HG03442 (cell line): ENCODE data around the gene PSMD5.
A peak's percentile ranks its signal among the peaks of the same experiment; 100 is the strongest.

ENCODE experiments used
- ATAC-seq: cut with Tn5 transposase; IDR thresholded peaks from one replicate; pipeline ENCODE4 v1.9.1; 2021; ENCODE audit warnings: mild to moderate bottlenecking, moderate library complexity; ENCODE audit not compliant: unreplicated experiment

Gene PSMD5

DNA sequence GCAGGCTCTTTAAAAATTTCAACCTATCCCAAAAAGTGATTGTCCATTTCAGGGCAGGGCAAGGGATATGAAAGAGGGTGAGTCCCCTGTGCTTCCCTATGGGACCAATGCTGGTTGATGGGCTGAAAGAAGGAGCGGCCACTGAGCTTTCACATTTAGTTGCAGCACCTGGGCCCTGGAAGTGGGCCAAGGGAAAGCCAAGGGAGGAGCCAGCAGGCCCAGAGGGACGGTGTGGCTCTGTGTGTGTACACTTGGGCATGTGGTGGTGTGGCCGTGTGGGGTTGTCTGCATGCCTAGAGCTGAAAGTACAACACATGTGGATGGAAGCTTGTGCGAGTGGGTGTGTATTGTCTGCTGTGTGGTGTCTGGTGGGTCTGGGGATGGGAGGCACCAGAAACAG is 14.0 kb upstream of the PSMD5 start:
- no peak for ATAC-seq

DNA sequence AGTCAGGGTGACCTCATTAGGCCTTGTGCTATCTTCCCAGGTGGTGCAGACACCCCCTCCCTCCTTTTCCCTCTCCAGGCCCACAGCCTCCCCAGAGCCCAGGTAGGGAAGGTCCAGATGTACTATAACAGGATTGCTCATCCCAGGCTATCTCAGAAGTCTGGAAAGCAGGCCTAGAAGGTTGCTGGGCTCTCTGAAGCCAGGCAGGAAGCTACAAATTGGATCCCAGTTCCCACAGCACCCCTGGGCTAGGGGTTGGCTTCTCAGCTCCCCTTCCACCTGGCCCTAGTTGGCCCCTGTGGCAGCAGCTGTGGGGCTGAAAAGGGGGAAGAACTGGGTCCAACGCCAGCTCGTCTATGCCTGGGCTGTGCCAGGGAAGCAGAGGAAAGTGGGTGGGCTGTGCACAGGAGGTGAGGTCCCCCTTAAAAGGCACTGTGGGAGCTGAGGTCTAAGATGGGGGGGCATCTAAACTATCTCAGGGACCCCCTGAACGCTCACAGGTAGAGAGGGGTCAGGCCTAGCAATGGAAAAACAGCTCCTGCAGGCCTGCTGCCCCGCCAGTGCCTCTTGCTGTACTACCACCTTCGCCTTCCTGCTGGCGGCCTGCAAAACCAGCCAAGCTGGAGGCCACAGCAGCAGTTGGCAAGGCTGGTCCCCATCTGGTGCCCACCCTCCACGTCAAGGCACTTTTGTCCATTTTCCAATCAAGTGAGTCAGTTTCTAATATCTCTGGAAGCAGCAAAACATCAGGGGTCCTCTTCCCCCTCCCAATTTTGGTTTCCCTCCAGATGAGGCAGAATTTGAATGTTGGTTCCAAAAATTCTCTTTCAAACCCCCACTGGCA is 13.3 kb upstream of the PSMD5 start:
- ATAC-seq = no peak

DNA sequence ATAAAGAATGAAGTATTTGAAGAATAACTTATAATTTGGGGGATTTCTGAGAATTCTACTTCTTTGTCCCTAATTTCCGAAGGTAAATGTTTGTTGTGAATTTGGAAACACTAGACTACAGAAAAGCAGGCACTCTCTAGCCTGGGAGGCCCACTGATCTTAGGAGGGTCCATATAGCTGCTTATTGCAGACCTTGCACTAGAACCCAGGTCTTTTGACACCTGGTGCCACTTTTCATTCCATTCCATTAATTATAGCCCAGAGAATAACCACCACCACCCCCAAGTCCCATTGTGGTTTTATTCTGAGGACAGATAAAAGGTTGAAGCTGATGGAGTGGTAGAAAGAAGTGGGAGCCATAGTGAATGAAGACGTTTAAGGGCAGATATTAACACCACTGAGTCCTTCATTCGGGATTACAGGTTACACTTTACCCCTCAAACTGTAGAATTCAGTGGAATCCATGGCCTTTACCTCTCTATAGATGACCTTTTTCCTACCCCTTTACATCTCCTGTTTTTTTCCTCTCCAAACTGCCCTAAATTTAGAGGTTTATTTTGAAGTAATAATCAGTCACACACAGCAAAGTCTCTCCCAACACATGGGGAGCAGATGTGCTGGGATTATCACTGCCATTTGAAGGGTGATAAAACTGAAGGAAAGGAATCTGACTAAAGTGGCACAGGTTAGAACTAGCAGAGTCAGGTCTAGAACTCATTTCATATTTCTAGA is 12.0 kb upstream of the PSMD5 start:
- no peak for ATAC-seq

DNA sequence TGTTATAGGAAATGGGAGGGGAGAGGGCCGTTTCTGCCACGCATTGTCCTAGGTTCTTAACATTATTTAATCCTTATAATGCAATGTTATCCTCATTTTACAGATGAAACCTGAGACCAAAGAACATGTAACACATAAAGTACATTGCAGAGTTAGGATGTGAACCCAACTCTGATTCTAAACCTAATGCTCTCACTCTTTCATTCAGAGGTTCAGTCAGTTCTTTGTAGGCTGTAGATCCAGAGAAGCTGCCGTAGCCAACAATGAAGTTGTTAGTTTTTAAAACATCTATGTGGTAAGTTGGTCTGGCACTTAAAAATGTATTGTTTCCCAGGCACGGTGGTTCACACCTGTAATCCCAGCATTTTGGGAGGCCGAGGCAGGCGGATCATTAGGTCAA is 10.5 kb upstream of the PSMD5 start:
- ATAC-seq = no peak

DNA sequence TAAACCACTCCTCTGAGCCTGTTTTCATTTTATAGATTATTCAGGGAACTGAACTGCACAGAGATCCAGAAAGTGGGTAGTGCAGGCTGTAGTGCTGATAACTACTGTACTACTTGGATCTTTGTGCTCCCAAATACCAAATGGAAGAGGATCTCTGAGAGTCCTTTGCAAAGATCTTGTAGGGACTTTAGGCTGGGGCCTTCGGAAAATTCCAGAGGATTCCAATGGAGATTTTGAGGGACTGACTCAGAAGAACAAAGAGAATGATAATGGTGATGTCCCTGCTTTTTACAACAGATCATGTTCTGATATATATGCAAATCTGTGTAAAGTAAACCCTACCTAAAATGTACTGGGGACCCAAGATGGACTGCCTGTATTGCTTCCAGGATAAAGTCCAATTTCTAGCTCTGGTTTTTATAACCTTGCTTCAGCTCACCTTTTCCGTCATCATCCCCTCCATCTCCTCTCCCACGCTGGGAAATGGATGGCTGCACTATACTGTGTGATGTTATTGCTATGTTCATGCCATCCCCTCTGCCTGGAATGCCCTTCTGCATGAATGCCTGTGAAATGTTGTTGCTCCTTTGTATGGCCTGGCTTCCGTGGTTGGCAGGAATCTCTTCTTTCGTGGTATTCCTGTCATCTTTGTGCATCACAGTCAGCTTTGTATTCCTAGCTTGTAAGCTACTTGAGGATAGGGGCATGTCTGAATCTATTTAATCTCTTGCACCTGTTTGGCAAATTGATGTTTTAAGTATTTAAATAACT is 9.7 kb upstream of the PSMD5 start:
- no peak for ATAC-seq

DNA sequence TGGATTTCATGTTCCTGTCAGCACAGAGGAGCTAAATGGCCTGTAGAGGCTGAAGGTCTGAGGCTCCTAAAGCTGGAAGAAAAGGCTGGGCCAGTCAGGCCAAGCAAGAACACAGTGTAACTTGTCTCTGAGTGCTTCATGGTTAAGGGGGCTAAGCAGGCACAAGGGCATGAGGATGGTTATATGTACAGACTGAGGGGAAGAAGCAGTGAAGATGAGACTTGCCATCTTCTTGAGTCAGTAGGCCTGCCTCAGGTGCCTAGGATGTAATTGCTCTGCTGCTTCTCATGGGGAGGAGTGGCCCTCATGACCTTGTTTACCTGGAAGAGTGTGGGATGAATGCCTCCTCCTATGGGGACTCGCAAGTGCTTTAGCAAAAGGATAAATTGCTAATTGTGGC is 8.7 kb upstream of the PSMD5 start:
- no peak for ATAC-seq

DNA sequence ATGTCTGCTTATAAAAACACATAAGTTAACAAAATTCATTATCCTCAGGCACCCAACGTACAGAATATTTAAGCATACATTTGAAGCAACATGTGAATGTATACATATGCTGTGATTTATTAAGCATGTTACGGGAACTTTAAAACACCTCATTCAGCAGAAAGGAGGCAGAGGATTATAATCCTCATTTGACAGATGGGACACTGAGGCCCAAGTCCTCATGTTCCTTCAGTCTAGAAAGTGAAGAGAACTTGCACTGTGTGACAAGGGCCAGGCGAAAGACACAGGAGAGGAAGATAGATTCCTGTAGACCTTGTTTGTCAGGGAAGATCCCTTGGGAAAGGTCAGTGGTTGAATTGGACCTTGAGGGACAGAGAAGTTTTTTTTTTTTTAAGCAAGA is 7.6 kb upstream of the PSMD5 start:
- ATAC-seq = no peak

DNA sequence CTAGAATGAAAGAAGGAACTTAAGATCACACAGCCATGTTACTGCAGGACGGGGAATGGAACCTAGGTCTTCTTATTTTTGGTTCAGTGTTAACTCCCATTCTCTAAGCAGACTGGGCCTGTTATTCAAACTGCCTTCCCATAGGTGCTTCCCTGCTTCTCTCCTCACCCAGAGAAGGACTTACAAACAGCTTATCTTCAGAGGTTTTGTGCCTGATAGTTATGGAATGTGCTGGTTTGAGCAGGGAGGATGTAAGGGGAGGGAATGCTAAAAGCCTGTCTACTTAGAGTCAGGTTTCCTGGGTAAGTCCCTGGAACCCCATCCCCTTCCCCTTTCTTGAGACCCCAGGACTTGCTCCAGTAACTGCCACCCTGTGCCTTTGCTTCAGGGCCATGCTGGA is 4.2 kb upstream of the PSMD5 start:
- ATAC-seq = no peak

DNA sequence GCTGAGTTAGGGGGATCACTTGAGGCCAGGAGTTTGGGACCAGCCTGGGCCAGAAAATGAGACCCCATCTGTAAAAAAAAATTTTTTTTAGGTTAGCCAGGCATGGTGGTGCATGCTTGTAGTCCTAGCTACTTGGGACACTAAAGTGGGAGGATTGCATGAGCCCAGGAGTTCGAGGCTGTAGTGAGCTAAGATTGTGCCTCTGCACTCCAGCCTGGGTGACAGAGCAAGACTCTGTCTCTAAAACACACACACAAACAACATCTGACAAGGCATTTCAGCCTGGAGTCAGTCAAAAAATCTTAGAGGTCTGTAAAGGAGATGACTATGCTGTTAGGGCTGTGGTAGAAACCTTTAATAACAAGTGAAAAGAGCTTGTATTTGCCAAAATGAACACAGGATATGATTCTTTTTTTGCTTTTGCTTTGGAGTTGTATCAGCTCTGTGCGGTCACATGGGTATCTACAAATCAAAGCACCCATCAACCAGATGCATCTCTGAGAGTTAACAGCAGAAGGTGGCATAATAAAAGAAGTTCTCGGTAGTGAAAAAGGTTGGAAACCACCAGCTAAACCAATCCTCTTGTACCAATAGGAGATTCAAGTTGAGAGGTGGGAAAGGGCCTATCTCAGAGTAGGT is 3.6 kb upstream of the PSMD5 start:
- ATAC-seq = no peak

DNA sequence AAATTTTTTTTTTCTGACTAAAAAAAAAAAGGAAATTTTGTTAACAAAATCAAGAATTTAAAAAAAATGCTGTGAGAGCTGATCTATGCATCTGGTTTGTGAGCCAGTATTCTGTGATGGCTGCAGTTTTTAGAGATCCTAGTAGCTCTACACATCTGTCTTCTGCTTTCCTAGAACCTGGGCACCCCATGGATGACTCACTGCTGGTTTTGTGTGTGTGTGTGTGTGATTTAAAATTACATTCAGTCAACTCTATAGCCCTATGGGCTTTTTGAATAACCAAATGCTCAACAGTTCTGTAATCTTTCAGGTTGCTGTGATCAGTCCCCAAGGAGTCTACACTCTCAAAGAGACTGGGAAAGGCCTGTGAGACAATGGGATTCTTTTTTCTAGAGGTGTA is 2.5 kb upstream of the PSMD5 start:
- no peak for ATAC-seq

DNA sequence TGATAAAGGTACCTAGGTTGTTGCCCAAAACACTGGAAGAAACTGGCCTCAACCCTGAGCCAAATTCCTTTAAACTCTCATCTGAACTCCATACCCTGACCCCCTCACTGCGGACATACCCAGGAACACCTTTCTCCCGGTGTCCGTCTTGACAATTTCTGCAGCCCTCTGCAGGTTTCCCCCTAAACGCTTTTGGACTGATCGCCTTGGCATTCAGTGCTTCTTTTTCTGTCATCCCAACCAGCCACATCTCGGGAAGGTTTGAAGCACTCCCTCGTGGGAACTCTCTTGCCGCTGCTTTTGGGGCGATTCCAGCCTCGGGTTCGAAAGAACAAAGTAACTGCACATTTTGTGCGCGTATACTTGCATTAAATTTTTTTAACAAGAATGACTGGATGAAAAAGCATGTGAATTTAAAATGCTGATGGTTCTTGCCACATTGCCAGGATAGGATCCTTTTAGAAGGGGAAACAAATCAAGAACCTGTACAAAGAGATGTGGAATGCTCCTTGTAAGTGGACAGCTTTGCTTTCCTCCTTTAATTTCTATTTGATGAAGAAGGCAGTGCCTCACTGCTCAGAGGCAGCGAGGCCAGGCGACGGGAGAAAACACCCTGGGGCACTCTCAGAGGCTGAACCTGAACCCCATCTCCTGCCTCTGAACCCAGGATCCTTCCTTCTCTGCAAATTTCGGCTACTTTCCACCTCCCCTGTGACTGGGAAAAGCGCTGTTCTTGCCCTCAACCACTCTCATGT is 615 bp downstream of the PSMD5 start:
- peak; percentile 3 for ATAC-seq

DNA sequence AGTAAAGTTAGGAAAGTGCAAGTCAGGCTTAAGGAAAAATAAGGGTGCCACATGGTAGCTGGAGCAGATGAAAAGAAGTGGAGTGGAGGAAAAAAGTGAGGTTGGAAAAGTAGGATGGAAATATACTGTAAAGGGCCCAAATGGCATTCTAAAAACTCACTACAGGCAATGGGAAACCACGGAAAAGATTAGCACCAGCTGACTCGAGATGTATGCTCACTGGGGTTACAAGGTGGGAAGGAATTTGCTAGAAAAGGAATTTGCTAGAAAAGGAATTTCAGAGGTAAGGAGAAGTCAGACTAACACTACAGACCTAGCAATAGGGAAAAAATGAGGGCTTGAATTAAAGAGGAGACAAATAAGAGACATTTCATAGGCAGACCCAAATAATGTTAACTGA is 3.6 kb downstream of the PSMD5 start:
- no peak for ATAC-seq

DNA sequence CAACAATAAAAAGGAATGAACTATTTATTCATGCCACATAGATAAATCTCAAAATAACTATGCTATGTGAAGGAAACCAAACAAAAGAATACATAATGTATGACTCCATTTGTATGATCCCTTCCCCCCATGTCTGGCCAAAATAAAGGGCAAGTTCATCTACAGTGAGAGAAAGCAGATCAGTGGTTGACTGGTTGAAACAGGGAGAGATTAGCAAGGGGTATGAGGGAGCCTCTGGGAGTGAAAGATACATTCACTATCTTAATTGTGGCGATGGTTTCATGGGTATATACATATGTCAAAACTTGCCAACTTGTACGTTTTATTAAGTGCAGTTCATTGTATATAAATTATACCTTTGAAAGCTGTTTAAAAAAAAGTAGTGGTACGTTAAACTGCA is 4.8 kb downstream of the PSMD5 start:
- ATAC-seq = no peak

DNA sequence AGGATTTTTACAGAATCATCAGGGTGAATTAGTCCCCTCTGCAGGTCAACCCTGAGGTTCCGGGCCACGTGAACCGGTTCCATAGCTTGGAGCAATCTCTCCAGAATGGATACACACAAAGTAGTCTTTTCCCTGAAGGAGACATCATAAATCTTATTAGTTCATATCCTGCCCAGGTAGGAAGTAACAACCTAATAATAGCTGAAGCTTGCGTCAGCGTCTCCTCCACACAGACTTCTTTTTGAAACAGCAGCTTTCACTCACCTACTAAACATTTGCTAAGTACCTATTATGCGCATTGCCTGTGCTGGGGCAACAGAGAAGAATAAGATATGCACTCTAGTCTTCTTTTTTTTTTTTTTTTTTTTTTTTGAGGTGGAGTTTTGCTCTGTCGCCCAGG is 9.4 kb downstream of the PSMD5 start:
- ATAC-seq = no peak

DNA sequence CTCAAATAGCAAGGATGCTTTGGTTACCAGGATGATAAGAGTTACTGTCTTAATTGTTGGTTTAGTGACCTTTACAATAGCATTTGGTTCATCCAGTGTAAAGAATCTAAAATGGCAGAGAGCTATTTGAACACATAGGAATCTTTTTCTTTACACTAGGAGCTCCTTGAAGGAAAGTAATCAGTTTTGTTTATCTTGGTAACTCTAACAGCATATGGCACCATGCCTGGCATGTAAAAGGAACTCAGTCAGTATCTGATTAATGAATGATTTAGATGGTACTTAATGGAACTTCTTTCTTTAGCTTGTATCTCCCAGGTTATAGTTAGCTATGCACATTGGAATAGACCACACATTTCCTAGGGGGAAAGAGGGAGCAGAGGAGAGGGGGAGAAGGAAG is 9.9 kb downstream of the PSMD5 start:
- ATAC-seq = no peak

DNA sequence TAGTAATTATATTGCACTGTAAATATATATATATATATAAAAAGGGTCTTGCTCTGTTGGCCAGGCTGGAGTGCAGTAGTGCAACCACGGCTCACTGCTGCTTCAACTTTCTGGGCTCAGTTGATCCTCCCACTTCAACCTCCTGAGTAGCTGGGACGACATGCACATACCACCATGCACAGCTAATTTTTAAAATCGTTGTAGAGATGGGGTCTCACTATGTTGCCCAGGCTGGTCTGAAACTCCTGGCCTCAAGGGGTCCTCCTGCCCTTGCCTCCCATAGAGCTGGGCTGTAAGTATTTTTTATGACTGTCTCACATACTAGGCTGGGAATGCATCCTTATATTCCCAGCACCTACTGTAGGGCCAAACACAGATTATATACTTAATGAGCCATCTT is 11.9 kb downstream of the PSMD5 start:
- ATAC-seq = no peak

DNA sequence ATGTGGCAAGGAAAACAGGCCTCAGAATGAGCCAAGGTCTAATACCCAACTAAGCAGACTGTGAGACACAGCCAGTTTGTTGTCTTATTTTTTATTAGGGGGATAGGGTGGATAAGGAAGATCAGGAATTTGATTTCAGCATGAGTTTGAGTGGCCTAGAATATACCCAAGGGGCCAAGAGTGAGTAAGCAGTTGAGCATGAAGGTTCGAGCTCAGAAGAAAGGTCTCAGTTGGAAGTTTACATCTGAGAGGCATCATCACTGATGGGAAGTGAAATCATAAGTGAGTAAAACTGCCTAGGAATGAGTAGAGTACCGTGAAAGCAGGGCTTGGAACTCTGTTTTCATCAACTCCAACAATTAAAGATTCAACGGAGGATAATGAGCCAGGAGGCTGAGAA is 12.6 kb downstream of the PSMD5 start:
- no peak for ATAC-seq

DNA sequence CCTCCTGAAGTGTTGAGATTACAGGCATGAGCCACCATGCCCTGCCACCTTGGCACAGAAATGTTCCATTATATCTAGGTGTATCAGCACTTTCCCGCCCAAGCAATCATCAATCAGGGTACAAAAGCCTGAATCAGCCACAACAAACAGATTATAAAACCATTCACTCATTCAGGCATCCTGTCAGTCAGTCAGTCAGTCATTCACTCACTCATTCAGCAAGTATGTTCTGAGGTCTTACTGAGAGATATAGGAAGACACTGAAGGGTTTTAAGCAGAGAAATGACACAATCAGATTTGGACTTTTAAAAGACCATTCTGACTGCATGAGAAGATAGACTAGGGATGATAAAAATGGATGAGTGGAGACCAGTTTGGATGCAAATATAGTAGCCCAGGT is 13.1 kb downstream of the PSMD5 start:
- ATAC-seq = no peak

DNA sequence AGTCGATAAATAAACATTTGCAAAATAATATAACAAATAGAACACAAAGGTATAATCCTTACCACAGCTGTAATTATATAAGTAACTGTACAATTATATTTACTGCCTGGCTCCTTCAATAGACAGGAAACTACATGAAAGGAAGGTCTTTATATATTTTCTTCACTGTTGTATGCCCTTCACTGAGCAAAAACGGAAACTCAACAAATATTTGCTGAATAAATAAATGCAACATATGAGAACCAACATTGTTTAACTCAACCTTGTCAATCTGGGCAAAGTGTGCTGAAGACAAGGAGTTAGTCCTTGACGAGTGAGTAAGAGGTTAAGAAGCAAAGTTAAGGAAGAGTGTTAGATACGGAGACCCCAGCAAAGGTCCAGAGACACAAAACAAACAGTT is 22.6 kb downstream of the PSMD5 start:
- ATAC-seq = no peak

DNA sequence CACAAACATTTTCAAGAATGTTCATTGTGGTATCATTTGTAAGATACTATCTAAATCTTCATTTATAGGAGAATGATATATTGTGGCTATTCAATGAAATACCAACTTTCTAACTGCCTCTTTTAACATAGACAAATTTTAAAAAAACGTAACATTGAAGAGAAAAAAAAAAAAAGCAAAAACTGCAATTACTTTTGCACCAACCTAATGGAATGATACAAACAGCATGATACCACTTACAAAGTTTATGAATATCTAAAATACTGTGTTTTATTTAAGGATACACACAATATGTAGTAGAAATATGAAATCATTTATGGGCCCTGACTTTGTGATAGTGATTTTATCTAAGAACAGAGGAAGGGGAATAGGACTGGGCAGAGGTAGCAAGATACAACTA is 24.1 kb downstream of the PSMD5 start:
- no peak for ATAC-seq

DNA sequence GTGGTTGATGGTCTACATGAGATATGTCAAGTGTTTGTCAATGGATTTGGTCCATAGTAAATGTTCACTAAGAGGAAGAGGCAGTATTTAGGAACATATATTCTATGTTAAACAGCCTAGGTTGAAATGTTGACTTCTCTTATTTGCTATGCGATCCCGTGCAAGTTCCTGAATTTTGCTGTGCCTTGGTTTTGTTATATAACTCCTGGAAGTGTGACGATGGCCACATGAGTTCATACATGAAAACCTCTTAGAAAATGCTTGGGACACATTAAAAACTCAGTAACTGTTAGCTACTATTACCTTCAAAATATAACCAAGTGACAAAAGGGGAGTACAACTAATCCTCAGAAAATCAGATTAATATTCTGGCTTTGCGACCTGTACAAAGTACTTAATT is 27.6 kb downstream of the PSMD5 start:
- ATAC-seq = no peak
